ENCODE measurements around the gene RRP8.

DNA sequence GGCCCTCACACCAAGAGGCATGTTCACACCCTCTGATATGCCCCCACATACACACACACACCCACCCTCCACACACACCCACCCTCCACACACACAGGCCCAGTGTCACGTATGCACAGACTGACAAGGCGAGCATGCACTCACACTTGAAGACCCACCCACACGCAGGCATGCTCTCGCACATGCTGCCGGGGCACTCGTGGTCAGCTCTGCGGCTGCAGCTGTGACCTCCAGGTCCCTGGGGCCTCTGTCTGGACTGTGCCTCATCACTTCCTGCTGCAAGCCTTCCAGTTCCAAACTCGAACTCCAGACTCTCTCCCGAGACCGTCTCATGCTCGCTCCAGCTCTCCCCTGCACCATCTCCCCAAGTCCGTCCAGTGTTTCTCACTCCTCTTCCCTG lies 42.7 kb upstream of the RRP8 start:
- TF ChIP-seq, protein P1, sequence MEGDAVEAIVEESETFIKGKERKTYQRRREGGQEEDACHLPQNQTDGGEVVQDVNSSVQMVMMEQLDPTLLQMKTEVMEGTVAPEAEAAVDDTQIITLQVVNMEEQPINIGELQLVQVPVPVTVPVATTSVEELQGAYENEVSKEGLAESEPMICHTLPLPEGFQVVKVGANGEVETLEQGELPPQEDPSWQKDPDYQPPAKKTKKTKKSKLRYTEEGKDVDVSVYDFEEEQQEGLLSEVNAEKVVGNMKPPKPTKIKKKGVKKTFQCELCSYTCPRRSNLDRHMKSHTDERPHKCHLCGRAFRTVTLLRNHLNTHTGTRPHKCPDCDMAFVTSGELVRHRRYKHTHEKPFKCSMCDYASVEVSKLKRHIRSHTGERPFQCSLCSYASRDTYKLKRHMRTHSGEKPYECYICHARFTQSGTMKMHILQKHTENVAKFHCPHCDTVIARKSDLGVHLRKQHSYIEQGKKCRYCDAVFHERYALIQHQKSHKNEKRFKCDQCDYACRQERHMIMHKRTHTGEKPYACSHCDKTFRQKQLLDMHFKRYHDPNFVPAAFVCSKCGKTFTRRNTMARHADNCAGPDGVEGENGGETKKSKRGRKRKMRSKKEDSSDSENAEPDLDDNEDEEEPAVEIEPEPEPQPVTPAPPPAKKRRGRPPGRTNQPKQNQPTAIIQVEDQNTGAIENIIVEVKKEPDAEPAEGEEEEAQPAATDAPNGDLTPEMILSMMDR (IDR thresholded peaks at IDR 0.05; ENCODE audit: low read length) = no peak
- TF ChIP-seq EZH2 (optimal IDR thresholded peaks at IDR 0.05; ENCODE audit: low read depth, low read length) = no peak

Data from MM.1S (cell line).